Right lobe of liver (tissue), 4 donors: ENCODE data around the gene PTPRN.

Experiments used
- CTCF ChIP-seq, 4 donors: fragments of 200-600 bp in 3 of 4; fragments of 450-650 bp in 1 of 4; IDR thresholded peaks; one replicate each; pipeline versions ENCODE4 v1.5.1 to v1.8.0; 2016 to 2022; ENCODE audit warnings: antibody characterized with exemption in 4 of 4, mild to moderate bottlenecking in 2 of 4
- POLR2A ChIP-seq: fragments of 450-650 bp; IDR thresholded peaks from one replicate; pipeline ENCODE4 v1.6.1; 2017; ENCODE audit warnings: antibody characterized with exemption, mild to moderate bottlenecking
- donor health status: DM: no; HTN: no; CAD: no.
- donor health status: DM: no; HTN: no; CAD: no.
- donor health status: DM: no; HTN: yes; CAD: no.

GRCh38 chr2:219278655-219279150 lies 30.5 kb downstream of the PTPRN start:
- TF ChIP-seq CTCF (IDR thresholded peaks at IDR 0.05), result no peak
- no peak for TF ChIP-seq POLR2A
